Colonic mucosa (tissue), 4 donors: ENCODE data around the gene NKAIN1. TPM values are rescaled to one million over a fixed set of nuclear protein-coding genes. Genes with fewer than 3 reads are reported as not detected.

Source experiments
- DNase-seq: peaks from one replicate; pipeline ENCODE4 v3.0.0-alpha.2; 2020
- H3K27ac ChIP-seq: fragments of 200-600 bp; one replicate; pipeline ENCODE4 v1.8.0; 2021
- H3K27me3 ChIP-seq: fragments of 200-600 bp; one replicate; pipeline ENCODE4 v1.8.0; 2021
- H3K36me3 ChIP-seq: fragments of 200-600 bp; one replicate; pipeline ENCODE4 v1.8.0; 2021
- H3K4me1 ChIP-seq: fragments of 200-600 bp; one replicate; pipeline ENCODE4 v1.8.0; 2021; ENCODE audit warnings: mild to moderate bottlenecking
- H3K4me3 ChIP-seq: fragments of 200-600 bp; one replicate; pipeline ENCODE4 v1.8.0; 2021
- H3K9ac ChIP-seq, 2 donors: one replicate each; pipeline ENCODE4 v1.7.0; 2013; ENCODE audit warnings: control low read depth in 2 of 2, low read depth in 2 of 2, low read length in 2 of 2
- H3K9me3 ChIP-seq: fragments of 200-600 bp; one replicate; pipeline ENCODE4 v1.8.0; 2021
- CTCF ChIP-seq: fragments of 200-600 bp; IDR thresholded peaks from one replicate; pipeline ENCODE4 v1.8.0; 2022; ENCODE audit warnings: antibody characterized with exemption, mild to moderate bottlenecking
- intact Hi-C: fragments of 100-400 bp; cut with DNase I; formaldehyde crosslinking; loops from one replicate; pipeline ENCODE4 v1.14.1; 2022
- total RNA-seq, 2 donors: library from RNA; stranded (reverse); fragmentation: NEBNext Ultra II Directional in 1 of 2; extraction: Animal tissue kit (Norgen Biotek cat#: 25700) in 1 of 2; gene quantifications; one replicate each; pipeline ENCODE4 v1.2.1, GENCODE V29; 2021
- donor health status: healthy.
- donor health status: DM: no; HTN: no; CAD: no.
- donor health status: DM: no; HTN: no; CAD: no.

Gene NKAIN1
- total RNA-seq, 2 donors from 2014 or later, result 0.20 TPM; not detected in 1

- intact Hi-C loops, result no loop called here
- Histone ChIP-seq H3K9ac (no peak overlapping the region), H3K4me3 (no peak overlapping the region), H3K36me3 (no peaks in the 10 kb centered on the region), H3K27me3 (no peaks in the 10 kb centered on the region), H3K4me1 (no peaks in the 10 kb centered on the region), H3K27ac (no peak overlapping the region), H3K9me3 (no peaks in the 10 kb centered on the region)
- no peak for TF ChIP-seq CTCF
- no peak for DNase-seq
These were observed 75.8 kb downstream of the NKAIN1 start for GRCh38 chr1:31163866-31164265.

GRCh38 chr1:31161571-31161970 is 78.1 kb downstream of the NKAIN1 start:
- intact Hi-C loops, result no loop called here
- no peak for TF ChIP-seq CTCF

GRCh38 chr1:31159869-31160611 is 79.6 kb downstream of the NKAIN1 start:
- H3K4me1 ChIP-seq, result no peaks in the 10 kb centered on the region
- no peaks in the 10 kb centered on the region for H3K36me3 ChIP-seq
- H3K4me3 ChIP-seq, result no peak overlapping the region
- H3K9me3 ChIP-seq, result no peaks in the 10 kb centered on the region
- H3K27me3 ChIP-seq, result no peaks in the 10 kb centered on the region
- H3K9ac ChIP-seq, result peak overlapping the region in 1 of 2 donors; percentile 26
- intact Hi-C loops, result no loop called here
- peak; percentile 34 for DNase-seq
- no peak for TF ChIP-seq CTCF
- H3K27ac ChIP-seq, result no peak overlapping the region

More at GRCh38 chr1:31161571-31161970, 78.1 kb downstream of the NKAIN1 start:
- Histone ChIP-seq H3K4me3 (no peak overlapping the region), H3K4me1 (no peaks in the 10 kb centered on the region), H3K36me3 (no peaks in the 10 kb centered on the region), H3K9me3 (no peaks in the 10 kb centered on the region), H3K27me3 (no peaks in the 10 kb centered on the region), H3K9ac (no peak overlapping the region), H3K27ac (no peak overlapping the region)
- DNase-seq, result no peak

- intact Hi-C loops, result no loop called here
- DNase-seq, result no peak
- no peaks in the 10 kb centered on the region for H3K27me3 ChIP-seq
- H3K9me3 ChIP-seq, result no peaks in the 10 kb centered on the region
- H3K27ac ChIP-seq, result no peak overlapping the region
- H3K9ac ChIP-seq, result no peak overlapping the region
- H3K4me3 ChIP-seq, result no peak overlapping the region
- TF ChIP-seq CTCF, result no peak
- H3K36me3 ChIP-seq, result no peaks in the 10 kb centered on the region
- no peaks in the 10 kb centered on the region for H3K4me1 ChIP-seq
These were observed 80.4 kb downstream of the NKAIN1 start for GRCh38 chr1:31159323-31159722.

- peak; percentile 76 for DNase-seq
- H3K9me3 ChIP-seq, result no peaks in the 10 kb centered on the region
- H3K4me3 ChIP-seq, result peak overlapping the region; percentile 58
- H3K9ac ChIP-seq, result peak overlapping the region in 1 of 2 donors; percentile 68
- H3K36me3 ChIP-seq, result no peaks in the 10 kb centered on the region
- H3K4me1 ChIP-seq, result no peaks in the 10 kb centered on the region
- H3K27ac ChIP-seq, result peak overlapping the region; percentile 66
- peak; percentile 16 for TF ChIP-seq CTCF
- intact Hi-C loops, result no loop called here
- no peaks in the 10 kb centered on the region for H3K27me3 ChIP-seq
These were observed 84.4 kb downstream of the NKAIN1 start for GRCh38 chr1:31155216-31155806.
